HG03378 (cell line): ENCODE results near the gene KIAA1217.

Source experiments
- ATAC-seq: cut with Tn5 transposase; IDR thresholded peaks from one replicate; pipeline ENCODE4 v1.9.1; 2021; ENCODE audit warnings: mild to moderate bottlenecking, moderate library complexity; ENCODE audit not compliant: unreplicated experiment

KIAA1217 gene

DNA sequence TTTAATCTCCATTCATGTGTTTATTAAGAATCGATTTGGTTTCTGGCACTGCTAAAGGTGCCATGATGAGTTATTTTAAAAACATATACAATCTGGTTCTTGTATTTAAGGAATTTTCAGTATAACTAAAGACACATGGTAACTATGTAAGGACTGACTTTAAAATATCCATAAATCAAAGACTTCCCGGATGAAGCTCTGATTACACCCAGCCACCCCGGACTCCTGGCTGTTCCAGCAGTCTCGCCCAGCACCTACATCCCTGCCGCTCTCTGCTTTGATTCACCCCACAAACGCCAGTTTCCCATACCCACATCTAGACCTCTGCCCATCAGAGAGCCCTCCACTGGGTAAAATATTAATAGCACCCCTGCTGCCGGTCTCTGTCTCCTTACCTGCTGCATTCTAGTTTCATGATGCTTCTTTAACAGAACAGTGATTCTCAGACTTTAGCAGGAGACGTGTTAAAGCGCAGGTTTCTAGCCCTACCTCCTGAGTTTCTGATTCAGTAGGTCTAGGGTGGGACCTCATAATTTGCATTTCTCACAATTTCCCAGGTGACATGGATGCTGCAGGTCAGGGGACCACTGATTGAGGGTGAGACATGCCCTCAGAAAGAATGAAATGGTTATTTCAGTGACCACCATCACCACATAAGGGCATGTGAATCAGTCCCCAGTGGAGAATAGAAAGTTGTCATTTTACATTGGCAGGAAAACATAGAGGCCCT lies 185.7 kb downstream of the KIAA1217 start:
- ATAC-seq: no peak

DNA sequence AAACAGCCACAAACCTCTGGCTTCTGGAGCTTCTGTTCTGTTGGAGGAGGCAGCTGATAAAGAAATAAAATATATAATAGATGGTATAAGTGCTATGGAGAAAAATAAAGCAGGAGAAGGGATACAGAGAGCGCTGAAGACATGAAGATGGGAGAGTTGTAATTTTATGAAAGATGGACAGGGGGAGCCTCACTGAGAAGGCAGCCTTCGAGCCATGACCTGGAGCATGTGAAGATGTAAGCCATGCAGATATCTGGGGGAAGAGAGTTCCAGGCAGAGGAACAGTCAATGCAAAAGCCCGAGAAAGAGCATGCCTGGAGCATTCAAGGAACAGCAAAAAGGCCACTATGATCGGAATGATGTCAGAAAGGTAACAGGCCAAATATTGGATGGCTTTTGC lies 187.5 kb downstream of the KIAA1217 start:
- ATAC-seq: no peak

DNA sequence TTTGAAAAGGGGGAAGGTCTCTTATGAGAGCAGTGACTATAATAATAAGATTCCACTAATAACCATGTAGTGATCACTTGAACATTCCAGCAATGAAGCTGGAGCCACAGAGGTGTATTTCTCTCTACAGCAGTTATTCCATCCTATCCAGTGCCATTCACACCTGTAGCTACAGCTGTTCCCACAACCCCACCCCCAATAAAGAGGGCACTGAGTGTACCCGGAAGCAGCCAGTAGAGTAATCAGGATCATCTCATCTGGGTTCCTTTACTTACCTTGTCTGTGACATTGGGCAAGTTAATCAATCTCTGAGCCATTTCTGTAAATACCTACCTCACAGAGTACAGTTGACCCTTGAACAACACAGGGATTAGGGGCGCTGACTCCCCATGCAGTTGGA lies 188.7 kb downstream of the KIAA1217 start:
- no peak for ATAC-seq

DNA sequence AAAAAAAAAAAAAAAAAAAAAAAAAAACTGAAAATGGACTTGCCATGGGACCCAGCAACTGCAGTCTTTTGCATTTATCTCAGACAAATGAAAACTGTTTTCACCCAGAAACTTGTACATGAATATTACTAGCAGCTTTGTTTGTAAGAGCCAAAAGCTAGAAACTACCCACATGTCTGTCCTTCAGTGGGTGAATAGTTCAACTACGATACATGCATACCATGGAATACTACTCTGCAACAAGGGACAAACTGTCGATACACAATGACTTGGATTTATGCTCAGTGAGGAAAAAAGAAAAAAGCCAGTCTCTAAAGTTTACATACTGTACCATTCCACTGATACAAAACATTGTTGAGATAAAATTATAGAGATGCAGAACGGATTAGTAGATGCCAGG lies 195.6 kb downstream of the KIAA1217 start:
- no peak for ATAC-seq

DNA sequence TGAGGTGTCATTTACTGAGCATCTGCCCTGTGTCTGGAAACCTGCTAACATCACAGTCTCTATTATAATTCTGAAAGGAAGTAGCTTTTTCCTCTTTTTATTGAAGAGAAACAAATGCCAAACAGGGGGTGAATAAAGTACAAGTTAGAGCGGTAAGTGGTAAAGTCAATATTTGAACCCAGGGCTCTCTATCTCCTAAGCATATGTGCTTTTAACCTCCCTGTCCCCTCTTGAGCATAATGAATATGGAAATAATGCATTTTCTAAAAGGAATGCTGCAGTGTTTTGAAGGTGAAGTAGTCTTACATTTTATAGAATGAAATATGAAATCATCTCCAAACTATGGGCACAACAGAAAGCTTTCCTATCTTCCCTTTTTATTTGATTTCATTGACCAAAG lies 196.7 kb downstream of the KIAA1217 start:
- no peak for ATAC-seq

DNA sequence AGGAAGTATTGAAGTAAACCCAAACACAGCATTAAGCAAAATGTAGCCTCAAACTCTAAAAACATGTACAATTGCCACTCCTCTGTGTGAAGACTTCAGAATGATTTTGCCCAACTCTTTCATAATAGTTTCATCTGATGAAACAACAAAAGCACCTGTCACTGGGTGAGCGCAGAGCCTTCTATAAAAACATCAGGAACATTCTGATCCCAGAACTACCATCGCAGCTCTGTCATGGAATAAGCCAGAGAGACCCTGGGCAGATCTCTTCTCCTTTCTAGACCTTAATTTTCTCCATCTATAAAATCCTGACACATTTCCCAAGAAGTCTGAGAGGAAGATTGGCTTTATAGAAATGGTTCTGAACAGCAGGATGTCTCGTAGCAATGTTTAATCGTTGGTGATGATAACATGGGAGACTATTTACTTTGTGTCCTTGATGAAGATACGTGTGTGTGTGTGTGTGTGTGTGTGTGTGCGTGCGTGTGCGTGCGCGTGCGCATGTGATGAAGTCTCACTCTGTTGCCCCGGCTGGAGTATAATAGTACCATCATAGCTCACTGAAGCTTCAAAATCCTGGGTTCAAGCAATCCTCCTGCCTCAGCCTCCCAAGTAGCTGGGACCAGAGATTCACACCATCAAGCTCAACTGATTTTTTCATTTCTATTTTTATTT lies 198.0 kb downstream of the KIAA1217 start:
- no peak for ATAC-seq

DNA sequence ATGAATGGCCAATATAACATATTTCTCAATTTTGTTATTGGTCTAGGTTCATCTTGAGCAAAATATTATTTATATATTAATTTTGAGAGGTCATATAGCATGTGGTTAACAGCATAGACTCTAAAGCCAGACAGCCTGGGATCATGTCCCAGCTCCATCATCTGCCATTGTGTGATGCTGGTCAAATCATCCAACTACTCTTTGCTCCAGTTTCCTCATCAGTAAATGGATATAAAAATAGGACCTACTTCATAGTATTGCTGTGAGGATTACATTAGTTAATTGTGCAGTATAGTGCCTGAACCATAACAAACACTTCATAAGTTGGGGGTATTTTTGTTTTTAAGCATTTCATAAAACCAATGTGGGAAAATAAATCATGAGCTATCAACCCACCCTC lies 199.0 kb downstream of the KIAA1217 start:
- ATAC-seq: no peak

DNA sequence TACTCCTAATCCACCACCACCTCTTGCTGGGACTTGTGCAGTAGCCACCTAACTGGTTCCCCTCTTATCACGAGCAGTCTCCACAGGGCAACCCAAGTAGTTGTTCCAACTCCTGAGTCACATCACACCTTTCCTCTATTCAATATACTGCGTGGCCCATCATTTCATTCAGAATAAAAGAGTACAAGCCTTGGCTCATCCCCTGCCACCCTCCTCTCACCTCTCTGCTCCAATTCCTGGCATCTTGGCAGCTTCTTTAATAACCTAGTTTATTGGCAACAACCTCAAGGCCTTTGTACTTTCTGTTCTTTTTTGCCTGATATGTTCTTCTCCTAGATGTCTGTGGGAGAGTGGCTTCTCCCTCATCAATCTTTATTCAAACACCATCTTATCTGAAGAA lies 199.4 kb downstream of the KIAA1217 start:
- ATAC-seq: no peak

DNA sequence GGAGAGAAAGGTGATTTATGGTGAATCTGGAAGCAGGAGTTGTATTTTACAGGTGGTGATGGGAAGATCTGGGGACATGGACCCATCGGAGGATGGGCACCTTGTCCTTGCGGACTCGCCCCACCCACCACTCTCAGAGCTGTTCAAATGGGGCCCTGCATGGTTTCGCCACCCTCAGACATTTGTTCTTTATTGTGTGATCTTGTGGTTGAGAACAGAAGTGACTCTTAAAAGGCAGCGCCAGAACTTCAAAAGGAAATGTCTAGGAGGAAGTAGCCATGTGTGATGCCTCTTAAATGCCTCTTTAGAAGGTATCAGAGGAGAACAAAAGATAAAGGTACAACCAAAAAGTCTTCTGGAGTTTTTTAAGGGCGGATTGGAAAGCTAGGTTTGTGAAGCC lies 205.7 kb downstream of the KIAA1217 start:
- ATAC-seq: peak; percentile 54

DNA sequence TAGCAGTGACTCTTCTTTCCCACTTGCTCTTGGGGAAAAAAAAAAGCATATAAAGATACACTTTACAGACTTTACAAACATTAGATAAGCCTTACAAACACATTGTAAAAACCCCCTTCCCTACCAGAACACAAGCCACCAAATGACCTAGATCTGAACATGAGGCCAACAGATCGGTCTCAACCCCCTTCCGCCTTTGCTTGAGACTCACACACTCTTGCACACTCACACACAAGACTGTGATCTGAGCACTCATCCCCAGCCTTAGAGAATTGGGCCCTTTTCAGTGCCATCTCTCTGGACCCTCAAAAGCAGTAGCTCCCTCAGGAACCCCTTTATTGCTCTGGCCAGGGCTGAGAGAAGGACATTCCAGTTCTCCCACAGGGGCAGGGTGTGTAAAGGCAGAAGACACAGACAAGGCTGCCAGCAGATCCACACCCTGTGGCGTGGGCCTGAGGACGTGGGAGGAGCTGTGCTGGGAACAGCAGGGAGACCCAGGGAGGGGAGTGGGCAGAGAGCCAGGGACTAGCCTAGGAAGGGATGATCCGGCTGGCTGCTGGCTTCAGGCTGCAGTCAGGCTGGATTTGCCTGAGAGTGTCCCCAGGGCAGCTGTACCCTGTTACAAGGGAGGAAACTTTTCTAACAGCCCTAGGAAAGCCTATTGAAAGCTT lies 206.7 kb downstream of the KIAA1217 start:
- no peak for ATAC-seq

DNA sequence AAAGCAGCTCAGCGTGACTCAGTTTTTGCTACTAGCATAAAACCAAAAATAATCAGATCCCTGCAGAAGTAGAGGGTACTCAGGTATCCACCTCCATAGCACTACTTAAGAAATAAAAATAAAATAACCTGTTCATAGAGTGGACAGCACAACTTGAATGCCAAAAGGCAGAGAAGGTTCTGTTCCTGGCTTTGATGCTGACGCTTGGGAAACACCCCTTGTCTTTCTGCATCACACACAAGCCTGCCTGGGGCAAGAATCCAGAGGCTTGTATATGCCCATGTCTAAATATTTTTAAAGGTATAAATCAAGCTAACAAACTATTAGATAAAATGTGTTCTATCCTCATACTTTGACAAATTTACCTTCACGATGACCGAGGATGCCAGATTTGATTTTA lies 207.3 kb downstream of the KIAA1217 start:
- no peak for ATAC-seq

DNA sequence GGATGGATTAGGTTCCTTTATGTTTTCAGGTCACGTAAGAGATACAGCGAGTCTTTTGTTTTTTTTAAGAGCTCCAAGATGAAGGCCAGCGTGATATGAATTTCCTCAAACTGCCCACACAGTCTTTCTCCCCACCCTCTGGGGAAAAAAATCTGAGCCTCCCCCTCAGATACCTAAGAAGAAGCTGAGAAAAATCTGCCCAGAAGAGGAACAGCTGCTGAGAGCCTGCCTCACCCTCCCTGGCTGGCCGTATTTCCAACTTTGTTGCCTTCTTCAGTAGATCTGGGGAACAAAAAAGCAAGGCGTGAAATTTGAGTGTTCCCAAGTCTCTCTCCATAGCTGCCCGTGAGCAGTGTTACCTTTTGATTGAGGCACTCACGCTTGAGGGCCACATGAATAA lies 208.1 kb downstream of the KIAA1217 start:
- ATAC-seq: no peak

DNA sequence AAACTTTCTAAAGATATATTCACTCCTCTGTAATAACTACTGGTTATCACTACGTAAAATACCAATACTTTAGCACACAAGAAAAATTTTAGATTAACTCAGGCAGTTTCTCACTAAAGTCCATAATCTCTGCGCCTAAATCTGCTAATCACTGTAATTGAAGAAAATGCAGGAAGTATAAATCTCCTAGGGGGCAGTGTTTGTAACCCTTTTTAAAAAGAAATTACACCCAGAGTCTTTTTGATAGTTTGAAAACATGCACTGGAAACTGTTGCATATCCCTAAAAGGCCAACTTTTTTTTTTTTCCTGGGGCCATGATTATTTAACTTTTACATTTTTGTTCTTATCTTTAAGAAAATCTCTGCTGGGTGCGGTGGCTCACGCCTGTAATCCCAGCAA lies 209.6 kb downstream of the KIAA1217 start:
- no peak for ATAC-seq

DNA sequence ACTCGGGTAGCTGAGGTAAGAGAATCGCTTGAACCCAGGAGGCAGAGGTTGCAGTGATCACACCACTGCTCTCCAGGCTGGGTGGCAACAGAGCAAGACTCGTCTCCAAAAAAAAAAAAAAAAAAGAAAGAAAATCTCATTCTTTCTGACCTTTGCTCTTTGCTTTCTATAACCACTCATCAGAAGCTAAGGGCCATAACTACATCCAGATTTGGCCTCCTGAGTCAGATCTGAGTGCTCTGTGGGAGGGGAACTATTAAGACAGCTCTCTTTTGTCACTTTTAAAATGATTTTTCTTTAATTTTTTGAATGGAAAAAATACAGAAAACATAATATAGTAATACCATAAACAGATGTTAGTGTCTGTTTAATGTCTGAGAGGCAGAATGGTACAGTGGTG lies 210.1 kb downstream of the KIAA1217 start:
- no peak for ATAC-seq

DNA sequence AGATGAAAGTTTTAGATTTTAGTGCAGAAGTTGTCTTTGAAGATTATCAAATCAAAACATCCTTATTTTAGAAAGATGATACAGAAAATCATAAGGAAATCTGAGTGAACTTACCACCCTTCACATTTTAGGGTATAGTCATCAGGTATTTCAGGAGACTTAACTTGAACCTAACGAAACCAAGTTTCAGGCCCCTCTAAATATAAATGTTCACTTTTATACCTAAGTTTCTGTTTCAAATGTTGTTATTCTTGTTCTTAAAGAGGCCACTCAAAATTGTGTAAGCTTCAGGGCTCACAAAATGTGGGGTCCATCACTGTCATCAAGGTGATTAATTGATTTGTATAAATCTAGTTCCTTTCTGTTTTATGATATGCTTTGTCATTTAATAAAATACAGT lies 216.2 kb downstream of the KIAA1217 start:
- peak; percentile 61 for ATAC-seq

DNA sequence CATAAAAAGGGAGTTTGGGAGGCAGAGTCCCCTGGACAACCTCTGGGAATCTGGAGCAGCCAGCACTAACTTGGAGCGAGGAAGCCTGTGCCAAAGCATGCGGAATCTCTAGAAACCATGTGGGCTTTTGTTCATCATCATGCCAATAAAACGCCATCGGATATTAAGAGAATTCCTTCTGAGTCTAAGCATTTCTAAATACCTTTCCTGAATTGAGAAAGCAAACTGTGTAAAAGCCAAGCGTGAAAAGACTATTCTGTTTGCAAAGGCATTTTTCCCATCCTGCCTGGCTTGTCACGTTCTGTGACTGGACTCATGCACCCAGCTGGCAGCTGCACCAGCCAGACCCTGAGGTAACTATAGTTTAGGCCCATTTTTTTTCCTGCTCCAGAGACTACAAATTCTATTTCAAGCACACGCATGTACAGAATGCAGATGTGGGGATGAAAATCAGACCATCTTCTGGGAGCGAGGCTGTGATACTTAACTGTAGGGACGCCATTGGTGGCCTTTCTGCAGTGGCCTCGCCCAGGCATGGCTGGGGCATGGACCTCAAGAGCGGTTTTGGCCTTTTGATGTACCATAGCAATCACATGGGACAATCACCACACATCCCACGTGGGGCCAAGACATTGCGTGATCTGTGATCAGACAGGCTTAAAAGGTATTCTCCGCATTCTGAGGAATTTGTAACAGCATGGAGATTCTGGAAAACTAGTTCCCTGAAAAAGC lies 218.9 kb downstream of the KIAA1217 start:
- no peak for ATAC-seq

DNA sequence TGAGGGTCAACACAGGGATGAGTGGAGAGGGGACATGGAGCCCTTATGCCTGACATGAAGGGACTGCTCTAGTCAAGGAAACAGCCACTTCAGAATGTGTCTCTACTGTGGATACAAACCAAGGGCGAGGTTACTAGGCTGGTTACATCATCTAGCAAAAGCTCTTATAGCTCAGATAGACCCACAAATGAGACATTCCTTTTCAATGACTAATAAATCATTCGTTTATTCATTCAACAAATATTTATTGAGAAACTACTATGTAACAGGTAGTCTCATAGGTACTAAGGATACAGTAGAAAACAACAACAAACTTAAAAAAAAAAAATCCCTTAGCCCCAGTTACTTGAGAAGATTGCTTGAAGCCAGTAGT lies 219.5 kb downstream of the KIAA1217 start:
- no peak for ATAC-seq

DNA sequence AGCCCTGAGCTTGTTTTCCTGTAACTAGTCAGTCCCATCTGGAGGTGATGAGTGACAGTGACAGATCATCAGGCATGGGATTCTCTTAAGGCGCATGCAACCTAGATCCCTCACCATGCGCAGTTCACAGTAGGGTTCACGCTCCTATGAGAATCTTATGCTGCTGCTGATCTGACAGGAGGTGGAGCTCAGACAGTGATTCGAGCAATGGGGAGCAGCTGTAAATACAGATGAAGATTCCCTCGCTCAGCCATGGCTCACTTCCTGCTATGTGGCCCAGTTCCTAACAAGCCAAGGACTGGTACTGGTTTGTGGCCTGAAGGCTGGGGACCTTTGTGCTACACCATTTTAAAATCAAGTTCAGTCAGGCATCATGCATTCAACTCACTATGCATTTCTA lies 221.7 kb downstream of the KIAA1217 start:
- ATAC-seq: no peak

DNA sequence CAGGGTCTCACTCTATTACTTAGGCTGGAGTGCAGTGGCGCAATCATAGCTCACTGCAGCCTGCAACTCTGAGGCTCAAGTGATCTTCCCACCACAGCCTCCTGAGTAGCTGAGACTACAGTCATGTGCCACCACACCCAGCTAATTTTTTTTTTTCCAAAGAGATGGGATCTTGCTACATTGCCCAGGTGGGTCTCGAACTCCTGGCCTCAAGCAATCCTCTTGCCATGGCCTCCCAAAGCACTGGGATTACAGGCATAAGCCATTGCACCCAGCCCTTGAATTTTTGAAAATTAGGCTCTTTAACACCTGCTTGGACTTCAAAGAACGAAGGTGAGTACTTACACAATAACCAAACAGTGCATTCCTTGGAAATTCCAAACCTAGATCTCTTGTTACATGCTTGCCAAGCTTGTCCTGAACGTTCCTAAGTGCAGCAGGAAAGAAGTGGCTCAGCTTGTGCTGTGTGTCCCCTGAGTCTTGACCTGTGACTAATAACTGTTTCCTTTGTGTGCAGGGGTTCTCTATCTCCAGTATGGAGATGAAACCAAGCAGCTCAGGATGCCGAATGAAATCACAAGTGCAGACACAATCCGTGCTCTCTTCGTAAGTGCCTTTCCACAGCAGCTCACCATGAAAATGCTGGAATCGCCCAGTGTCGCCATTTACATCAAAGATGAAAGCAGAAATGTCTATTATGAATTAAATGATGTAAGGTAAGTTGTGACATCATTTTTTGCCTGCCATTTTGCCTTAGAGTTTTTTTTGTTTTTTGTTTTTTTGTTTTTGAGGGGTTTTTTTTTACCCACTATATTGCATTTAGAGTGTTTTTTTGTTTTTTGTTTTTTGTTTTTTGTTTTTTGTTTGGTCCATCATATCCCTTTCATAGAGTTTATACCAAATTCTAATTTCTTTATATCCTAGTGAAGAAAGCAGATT lies 223.8 kb downstream of the KIAA1217 start:
- ATAC-seq: no peak

DNA sequence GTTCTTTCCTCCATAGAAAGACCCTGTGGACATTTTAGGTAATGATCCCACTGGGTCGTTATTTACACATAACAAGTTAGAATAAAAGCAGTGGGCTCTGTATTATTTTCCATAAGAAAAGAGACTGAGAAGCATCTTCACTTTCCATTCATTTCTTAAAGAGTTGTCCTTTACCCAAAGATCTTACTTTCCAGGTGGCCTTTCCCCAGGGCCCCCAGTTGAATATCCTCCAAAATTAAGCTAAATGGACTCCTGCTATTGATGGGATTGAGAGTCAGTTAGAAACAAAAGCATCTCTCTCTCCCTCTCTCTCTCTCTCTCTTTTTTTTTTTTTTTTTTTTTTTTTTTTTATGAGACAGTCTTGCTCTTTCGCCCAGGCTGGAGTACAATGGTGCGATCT lies 224.8 kb downstream of the KIAA1217 start:
- no peak for ATAC-seq

DNA sequence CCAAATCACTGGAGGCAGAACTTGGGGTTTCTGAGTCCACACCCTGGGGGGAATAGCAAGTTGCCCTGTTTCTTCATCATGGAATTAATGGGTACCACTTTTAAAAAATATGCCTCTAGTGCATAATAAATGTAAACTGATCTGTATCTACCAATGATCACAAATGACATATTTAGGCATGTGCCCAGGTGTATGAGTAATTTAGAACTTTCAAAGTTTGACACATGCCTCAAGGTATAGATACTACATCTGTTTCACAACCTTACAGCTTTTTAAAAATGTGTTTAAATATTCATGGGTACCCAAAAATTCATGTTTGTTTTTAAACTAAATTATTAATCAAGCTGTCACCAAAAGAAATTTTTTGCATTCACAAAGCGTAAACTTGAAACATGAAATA lies 226.0 kb downstream of the KIAA1217 start:
- ATAC-seq: no peak
